Activated CD4-positive, CD25-positive, alpha-beta regulatory T cell (primary cell): Measurements from ENCODE around the gene MYH7B.

Source experiments
- DNase-seq, 4 experiments: peaks; one replicate each; lab custom pipeline; 2025; lab: John Stamatoyannopoulos, UW

Gene MYH7B

DNA sequence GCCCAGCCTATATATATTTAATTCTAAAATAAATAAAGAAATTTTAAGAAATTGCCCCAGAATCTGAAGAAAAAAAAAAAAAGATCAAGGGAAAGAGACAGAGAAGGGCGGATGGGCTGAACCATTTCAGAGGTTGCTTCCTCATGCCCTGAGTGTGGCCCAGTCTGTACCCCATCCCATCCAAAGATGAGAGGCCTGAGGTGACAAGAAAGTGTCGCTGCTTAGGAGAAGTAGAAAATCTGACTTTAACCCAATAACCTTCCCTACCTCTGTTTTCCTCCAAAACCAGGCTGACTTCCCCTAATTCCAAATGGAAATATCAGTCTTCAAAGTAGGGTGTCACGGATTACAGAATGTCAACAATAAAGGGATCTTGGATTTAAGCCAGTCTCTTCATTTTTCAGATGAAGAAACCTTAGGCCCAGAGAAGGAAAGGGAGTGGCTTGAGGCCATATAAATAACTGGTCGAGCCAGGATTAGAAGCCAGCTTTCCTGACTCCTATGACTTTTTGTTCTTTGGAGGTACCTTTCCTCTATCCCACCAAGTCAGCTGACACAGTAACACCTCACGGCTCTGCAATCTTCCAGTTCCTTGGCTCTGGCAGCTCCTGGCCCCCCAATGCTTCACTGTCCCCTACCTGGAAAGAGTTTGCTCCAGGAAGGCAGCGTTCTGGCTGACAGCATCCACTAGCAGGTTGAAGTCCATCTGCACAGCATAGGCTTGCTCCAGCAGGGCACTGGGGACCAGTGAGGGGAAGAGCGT is 10.2 kb upstream of the MYH7B start:
- DNase-seq: no peak

DNA sequence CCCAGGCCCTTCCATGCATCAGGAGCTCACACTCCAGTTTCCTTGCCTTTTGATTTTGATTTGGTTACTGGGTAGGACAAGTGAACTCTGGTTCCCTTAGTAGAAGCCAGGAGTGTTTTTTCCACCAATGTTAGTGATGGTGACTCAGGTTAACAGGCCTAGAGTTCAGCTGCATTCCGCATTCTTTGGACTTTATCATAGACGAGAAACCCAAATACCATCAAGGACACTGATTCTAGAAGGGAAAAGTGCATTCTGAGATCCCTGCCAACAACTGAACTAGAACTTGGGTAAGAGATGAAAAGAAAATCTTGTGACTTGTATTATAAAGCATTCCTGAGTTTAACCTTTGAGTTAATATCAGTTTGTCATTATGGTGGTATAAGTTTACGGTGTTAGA is 9.0 kb upstream of the MYH7B start:
- DNase-seq: no peak

- no peak for DNase-seq
Observed at GRCh38 chr20:34947336-34947735, 8.3 kb upstream of the MYH7B start.

DNA sequence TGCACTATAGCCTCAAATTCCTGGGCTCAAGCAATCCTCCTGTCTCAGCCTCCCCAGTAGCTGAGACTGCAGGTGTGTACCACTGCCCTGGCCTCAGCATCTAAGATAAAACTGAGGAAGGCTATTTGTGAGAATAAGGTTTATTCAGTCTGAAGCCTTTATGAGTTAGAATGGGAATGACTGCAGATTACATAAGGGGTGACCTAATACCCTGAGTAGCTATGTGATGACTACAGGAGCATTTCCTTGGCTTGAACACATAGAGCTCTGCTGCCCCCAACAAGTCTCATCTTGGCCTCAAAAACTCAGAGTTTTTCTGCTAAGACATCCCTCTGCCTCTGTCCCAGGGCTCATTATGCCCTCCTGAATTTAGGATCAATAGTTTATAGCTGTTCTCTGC is 7.6 kb upstream of the MYH7B start:
- DNase-seq: no peak

DNA sequence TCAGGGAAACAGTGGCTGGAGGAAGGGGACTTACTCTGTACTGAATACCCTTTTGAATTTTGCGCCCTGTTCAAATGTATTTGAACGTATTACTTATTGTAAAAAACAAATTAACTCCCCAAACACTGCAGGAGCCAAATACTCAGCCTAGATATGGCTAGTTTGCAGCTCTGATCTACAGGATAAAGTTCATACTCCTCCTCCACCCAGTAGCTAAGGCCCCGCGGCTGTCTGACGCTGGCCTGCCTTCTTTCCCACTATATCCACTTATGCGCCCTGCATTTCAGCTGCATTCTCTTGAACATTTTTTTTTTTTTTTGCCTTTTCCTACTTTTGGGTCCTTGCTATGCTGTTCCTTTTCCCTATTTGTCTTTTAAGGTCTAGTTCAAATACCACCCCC is 6.5 kb upstream of the MYH7B start:
- DNase-seq: no peak

DNA sequence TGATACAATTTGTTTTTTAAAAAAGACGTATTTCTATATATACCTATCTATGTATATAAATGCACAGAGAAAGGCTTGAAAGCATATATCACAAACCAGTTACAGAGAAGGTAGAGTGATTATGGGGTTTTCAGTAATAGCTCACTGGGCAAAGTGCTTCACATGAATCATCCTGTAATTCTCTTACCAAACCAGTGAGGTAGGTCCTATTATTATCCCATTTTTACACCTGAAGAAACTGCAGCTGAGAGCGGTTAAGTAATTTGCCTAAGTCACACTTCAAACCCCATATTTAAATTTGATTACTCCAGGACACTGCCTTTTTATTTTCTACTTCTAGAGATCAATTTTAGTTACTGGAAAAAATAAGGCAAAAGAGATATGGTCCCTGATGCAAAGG is 4.4 kb upstream of the MYH7B start:
- DNase-seq: no peak

- no peak for DNase-seq
Observed at GRCh38 chr20:34951652-34952051, 4.0 kb upstream of the MYH7B start.

- no peak for DNase-seq
Observed at GRCh38 chr20:34952671-34953070, 3.0 kb upstream of the MYH7B start.

GRCh38 chr20:34953960-34954359 is 1.7 kb upstream of the MYH7B start:
- DNase-seq: no peak

GRCh38 chr20:34954904-34955230 is 801 bp upstream of the MYH7B start:
- no peak for DNase-seq

- no peak for DNase-seq
Observed at GRCh38 chr20:34956041-34956458, 382 bp downstream of the MYH7B start.

DNA sequence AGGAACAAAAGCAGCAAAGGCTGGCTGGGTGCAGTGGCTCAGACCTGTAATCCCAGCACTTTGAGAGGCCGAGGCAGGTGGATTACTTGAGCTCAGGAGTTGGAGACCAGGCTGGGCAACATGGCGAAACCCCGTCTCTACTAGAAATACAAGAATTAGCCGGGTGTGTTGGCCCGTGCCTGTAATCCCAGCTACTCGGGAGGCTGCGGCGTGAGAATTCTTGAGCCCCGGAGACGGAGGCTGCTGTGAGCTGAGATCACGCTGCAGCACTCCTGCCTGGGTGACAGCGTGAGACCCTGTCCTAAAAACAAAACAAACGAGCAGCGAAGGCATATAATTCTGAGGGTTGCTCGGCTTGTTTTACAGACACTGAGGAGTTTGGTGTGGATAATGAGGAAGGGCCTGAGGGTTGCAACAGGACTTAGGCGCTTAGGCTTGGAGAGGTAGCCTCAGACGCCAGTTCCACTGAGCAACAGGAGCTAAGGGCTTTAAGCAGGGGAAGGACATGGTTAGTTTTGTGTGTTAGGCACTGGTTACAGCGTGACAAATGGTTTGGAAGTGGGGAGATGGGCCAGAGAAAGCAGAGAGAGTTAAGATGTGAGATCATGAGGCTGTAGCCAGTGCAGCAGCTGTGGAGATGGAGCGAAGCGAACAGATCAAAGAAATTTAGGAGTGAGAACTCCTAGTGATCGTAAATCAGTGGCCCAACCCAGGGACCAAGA is 1.2 kb downstream of the MYH7B start:
- DNase-seq: no peak

- no peak for DNase-seq
Observed at GRCh38 chr20:34964486-34964885, 8.8 kb downstream of the MYH7B start.

GRCh38 chr20:34965051-34965450 is 9.4 kb downstream of the MYH7B start:
- no peak for DNase-seq

DNA sequence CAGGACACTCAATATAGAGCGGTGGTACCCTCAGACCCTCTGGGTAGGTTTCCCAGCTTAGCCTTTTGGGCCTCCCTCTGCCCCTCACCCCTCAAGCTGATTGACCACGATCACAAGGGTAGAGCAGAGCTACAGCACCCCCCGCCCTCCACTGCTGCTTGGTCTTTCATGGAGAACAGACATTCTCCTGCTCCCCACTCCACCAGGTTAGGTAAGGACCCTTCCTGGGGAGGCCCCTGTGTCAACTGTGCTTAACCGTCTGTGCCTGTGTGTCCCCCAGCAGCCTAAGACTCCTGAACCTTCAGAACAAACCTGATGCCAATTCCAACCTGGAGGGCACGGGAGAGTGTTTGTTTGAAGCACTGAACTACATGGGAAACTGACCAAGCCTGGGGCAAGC is 11.8 kb downstream of the MYH7B start:
- DNase-seq: no peak

DNA sequence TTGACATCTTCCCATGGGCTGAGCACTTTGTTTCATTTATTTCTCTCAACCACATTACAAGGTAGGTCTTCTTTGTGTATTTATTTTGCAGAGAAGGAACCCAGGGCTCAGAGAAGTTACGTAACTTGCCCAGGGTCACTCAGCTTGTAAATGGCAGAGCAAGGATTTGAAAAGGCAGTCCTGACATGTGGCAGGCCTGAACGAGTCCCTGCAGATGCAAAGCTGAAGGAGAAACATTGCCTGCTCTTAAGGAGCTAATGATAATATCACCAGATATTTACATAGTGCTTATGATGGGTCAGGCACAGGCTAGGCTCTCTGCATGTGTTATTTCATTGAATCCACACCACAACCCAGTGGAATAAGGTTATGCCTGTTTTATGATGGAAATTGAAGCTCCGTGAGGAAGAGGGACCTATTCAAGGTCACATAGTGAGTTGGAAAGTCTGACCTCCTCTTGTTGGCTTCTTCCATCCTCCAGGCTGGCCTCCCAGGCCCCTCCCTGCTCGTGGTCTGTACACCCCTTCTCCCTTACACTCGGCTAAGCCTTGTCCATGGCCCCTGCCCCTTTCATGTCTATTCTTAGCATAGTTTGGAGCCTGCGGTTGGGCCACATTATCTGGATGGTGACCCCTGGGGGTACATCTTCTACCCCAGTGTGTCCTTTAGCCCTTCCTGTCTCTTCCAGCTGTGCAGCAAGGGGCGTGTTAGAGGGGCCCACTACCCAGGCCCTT is 12.5 kb downstream of the MYH7B start:
- no peak for DNase-seq

- no peak for DNase-seq
Observed at GRCh38 chr20:34970193-34970840, 14.6 kb downstream of the MYH7B start.

DNA sequence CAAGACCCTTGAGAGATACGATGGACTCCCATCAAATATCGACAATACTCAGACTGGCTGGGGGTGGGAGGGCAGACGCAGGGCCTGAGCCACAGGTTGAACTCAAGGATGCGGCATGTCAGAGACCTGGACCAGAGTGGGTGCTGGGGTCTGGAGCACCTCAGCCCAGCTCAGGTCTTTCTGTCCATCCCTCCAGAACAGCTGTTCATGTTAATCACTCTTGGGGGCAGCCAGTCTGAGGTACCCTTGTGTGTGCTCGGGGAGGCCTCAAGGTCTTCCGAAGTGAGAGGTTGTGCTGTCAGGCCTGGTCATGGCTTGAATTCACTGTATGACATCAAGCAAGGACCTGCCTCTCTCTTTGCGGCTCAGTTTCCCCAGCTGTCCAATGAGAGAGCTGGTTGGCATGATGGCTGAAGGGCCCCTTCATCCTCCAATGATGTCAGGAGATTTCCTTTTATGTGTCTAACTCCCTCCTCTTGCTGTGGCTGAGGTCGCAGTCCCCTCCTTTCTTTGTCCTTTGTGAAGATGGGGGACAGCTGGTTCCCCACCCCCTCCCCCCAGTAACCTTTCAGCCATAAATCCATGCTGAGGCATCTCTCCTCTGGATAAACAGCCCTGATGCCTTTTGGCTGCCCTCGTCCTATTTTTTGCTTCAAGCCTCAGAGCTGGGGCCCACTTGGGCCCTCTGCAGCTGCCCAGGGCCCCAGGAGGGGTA is 15.3 kb downstream of the MYH7B start:
- no peak for DNase-seq

- no peak for DNase-seq
Observed at GRCh38 chr20:34971561-34972235, 16.0 kb downstream of the MYH7B start.

DNA sequence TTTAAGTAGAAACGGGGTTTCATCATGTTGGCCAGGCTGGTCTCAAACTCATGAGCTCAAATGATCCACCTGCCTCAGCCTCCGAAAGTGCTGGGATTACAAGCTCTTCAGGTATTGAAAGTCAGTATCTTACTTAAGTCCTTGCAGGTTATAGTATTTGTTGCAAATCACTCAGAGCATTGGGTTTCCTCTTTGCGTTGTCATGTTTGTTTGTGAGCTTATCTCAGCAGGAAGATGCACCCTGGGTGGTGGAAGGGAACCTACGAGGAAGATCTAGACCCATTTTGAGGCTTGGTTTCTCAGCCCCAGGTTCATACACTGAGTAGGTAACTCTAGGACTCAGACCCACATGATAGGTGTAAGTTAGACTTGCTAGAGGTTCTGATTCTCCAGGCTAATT is 18.6 kb downstream of the MYH7B start:
- no peak for DNase-seq

GRCh38 chr20:34976286-34976685 is 20.6 kb downstream of the MYH7B start:
- no peak for DNase-seq
